Fibroblast of lung (primary cell): ENCODE data around the gene MAPK4.

ENCODE experiments used
- CTCF ChIP-seq, 2 donors: IDR thresholded peaks in 1 of 2; conservative IDR thresholded peaks in 1 of 2; 1 replicate in 1 of 2; 2 replicates in 1 of 2; pipeline ENCODE4 v1.5.1; 2011 to 2012; ENCODE audit warnings: low read length in 2 of 2, control low read depth in 1 of 2, inconsistent platforms in 1 of 2, low read depth in 1 of 2, mild to moderate bottlenecking in 1 of 2
- EZH2 ChIP-seq: IDR thresholded peaks from 2 replicates; pipeline ENCODE4 v1.5.1; 2012; ENCODE audit warnings: low read length, control low read depth, mild to moderate bottlenecking; ENCODE audit errors: missing control alignments

GRCh38 chr18:50748243-50749229 lies 188.6 kb downstream of the MAPK4 start:
- TF ChIP-seq CTCF (conservative IDR thresholded peaks at IDR 0.05 in 1 of 2, IDR thresholded peaks at IDR 0.05 in 1 of 2; ENCODE audit: low read depth in 1 of 2, low read length in 2 of 2), result no peak
- TF ChIP-seq EZH2, result no peak
